ENCODE results near the gene DNAH8. TPM values are rescaled to one million over a fixed set of nuclear protein-coding genes. Genes with fewer than 3 reads are reported as not detected.

The DNAH8 gene
- polyA plus RNA-seq, 1 of the 3 experiments (the other 2 are of a cell fraction): not detected

DNA sequence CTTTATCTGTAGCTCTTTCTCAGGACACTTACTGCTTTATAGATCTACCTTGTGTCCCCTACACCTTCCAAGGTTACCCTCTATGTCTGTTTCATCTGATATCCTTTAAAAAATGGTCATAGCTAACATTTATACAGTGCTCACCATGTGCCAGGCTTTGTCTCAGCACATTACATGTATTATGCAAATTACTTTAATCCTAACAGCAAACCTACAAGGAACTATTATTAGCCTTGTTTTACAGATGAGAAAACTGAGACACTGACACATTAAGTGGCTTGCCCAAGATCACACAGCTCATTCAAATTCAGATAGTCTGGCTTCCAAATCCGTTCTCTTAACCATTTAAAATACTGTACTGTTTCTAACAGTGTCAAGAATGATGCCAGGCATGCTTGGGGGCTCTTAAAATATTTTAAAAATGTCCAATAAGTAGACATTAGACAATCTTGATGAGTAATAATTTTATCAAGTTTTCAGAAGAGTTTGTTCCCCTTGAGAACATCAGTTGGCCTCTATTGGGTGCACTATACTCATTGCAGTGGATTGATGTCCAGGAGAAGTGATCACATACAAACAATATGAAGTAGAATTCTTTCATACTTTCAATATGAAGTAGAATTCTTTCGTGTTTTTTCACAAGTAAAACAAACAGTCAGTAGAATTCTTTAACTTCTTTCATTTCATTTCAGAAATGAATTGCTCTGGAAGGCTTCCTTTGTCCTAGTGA, 69.6 kb downstream of the DNAH8 start:
- Histone ChIP-seq H3K9me3 (no peaks in the 10 kb centered on the region), H3K4me1 (ENCODE audit: control insufficient read depth in 1 of 2, insufficient read depth in 2 of 2, low read depth in 1 of 2, low read length in 1 of 2) (peaks cover 0 to 16% of the 10 kb centered on the region in 2 experiments; a peak in 1 of 4 replicates), H2AFZ (ENCODE audit: low read depth) (peak overlapping the region; percentile 17; the same call in 1 of the 2 replicates), H3F3A (replicated peaks; ENCODE audit: insufficient read depth) (peaks cover 10% of the 10 kb centered on the region), H3K9me2 (no peaks in the 10 kb centered on the region), H3K27me3 (ENCODE audit: insufficient read depth) (no peaks in the 10 kb centered on the region), H3K4me3 (ENCODE audit: low read depth in 2 of 2, low read length in 1 of 2) (no peak overlapping the region), H3K9ac (no peak overlapping the region), H3K79me2 (ENCODE audit: insufficient read depth) (no peaks in the 10 kb centered on the region), H3K27ac (ENCODE audit: low read depth in 2 of 2, low read length in 1 of 2) (peak overlapping the region in 1 of 2 experiments; percentile 45; a peak in 2 of 4 replicates), H4K20me1 (ENCODE audit: insufficient read depth) (no peaks in the 10 kb centered on the region), H3K4me2 (peak overlapping the region; percentile 32), H3K36me3 (replicated peaks in 1 of 2; ENCODE audit: control insufficient read depth in 1 of 2, insufficient read depth in 2 of 2, low read length in 1 of 2) (no peaks in the 10 kb centered on the region)
- no peak for TF ChIP-seq ELF1 (IDR thresholded peaks at IDR 0.05)
- WGBS (ENCODE audit: low lambda C conversion rate): 20% methylated on average over 2 of the region's 2 CpGs
- ChIA-PET POLR2A (no interaction called here), CTCF (no interaction called here)
- DNase-seq: no peak

DNA sequence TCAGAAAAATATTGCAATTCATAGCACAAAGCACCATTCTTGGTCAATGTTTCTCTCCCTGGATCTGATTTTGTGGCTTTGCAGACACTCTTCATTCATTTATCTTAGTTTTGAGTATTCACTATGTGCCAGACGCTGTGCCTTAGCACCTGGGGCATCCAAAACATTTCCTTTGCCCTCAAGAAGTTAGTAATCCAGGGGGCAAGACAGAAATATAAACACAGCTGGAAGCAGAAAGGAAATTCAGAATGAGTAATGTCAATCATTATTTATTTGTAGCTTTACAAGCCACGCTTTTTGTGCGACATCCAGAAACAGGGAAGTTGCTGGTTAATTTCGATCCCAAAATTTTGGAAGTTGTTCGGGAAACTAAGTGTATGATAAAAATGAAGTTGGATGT, 71.4 kb downstream of the DNAH8 start:
- H3K27ac ChIP-seq (ENCODE audit: low read depth in 2 of 2, low read length in 1 of 2): no peak overlapping the region
- WGBS (ENCODE audit: low lambda C conversion rate): 69% methylated on average over 5 of the region's 5 CpGs
- H3K36me3 ChIP-seq (replicated peaks in 1 of 2; ENCODE audit: control insufficient read depth in 1 of 2, insufficient read depth in 2 of 2, low read length in 1 of 2): no peaks in the 10 kb centered on the region
- no peaks in the 10 kb centered on the region for H3K79me2 ChIP-seq (ENCODE audit: insufficient read depth)
- POLR2A ChIA-PET: no interaction called here
- no peaks in the 10 kb centered on the region for H4K20me1 ChIP-seq (ENCODE audit: insufficient read depth)
- no peaks in the 10 kb centered on the region for H3K9me2 ChIP-seq
- peaks cover 0 to 16% of the 10 kb centered on the region in 2 experiments; a peak in 1 of 4 replicates for H3K4me1 ChIP-seq (ENCODE audit: control insufficient read depth in 1 of 2, insufficient read depth in 2 of 2, low read depth in 1 of 2, low read length in 1 of 2)
- no peak overlapping the region for H3K4me3 ChIP-seq (ENCODE audit: low read depth in 2 of 2, low read length in 1 of 2)
- peaks cover 10% of the 10 kb centered on the region for H3F3A ChIP-seq (replicated peaks; ENCODE audit: insufficient read depth)
- H3K27me3 ChIP-seq (ENCODE audit: insufficient read depth): no peaks in the 10 kb centered on the region
- CTCF ChIA-PET: no interaction called here
- H2AFZ ChIP-seq (ENCODE audit: low read depth): no peak overlapping the region
- no peak overlapping the region for H3K9ac ChIP-seq
- no peaks in the 10 kb centered on the region for H3K9me3 ChIP-seq
- DNase-seq: no peak
- TF ChIP-seq TAF1 (IDR thresholded peaks at IDR 0.05; ENCODE audit: borderline replicate concordance, low read depth, low read length) (no peak), GABPA (IDR thresholded peaks at IDR 0.05; ENCODE audit: low read depth) (no peak), SIN3A (IDR thresholded peaks at IDR 0.05; ENCODE audit: borderline replicate concordance, low read depth, low read length) (no peak), YY1 (IDR thresholded peaks at IDR 0.05; ENCODE audit: low read depth) (no peak), NFIC (IDR thresholded peaks at IDR 0.05; ENCODE audit: borderline replicate concordance) (no peak), FOXJ3 (CRISPR knock-in tag; IDR thresholded peaks at IDR 0.05) (no peak), TEAD4 (IDR thresholded peaks at IDR 0.05; ENCODE audit: borderline replicate concordance, insufficient read depth) (no peak), RXRA (IDR thresholded peaks at IDR 0.05; ENCODE audit: borderline replicate concordance, low read depth) (no peak), FOXM1 (IDR thresholded peaks at IDR 0.05; ENCODE audit: low read depth) (no peak), MEF2A (IDR thresholded peaks at IDR 0.05; ENCODE audit: borderline replicate concordance, low read depth) (no peak), JUND (IDR thresholded peaks at IDR 0.05) (no peak)
- TF ChIP-seq, protein P1, sequence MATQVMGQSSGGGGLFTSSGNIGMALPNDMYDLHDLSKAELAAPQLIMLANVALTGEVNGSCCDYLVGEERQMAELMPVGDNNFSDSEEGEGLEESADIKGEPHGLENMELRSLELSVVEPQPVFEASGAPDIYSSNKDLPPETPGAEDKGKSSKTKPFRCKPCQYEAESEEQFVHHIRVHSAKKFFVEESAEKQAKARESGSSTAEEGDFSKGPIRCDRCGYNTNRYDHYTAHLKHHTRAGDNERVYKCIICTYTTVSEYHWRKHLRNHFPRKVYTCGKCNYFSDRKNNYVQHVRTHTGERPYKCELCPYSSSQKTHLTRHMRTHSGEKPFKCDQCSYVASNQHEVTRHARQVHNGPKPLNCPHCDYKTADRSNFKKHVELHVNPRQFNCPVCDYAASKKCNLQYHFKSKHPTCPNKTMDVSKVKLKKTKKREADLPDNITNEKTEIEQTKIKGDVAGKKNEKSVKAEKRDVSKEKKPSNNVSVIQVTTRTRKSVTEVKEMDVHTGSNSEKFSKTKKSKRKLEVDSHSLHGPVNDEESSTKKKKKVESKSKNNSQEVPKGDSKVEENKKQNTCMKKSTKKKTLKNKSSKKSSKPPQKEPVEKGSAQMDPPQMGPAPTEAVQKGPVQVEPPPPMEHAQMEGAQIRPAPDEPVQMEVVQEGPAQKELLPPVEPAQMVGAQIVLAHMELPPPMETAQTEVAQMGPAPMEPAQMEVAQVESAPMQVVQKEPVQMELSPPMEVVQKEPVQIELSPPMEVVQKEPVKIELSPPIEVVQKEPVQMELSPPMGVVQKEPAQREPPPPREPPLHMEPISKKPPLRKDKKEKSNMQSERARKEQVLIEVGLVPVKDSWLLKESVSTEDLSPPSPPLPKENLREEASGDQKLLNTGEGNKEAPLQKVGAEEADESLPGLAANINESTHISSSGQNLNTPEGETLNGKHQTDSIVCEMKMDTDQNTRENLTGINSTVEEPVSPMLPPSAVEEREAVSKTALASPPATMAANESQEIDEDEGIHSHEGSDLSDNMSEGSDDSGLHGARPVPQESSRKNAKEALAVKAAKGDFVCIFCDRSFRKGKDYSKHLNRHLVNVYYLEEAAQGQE (IDR thresholded peaks at IDR 0.05; ENCODE audit: low read depth, low read length): no peak
- TF ChIP-seq, protein P2, sequence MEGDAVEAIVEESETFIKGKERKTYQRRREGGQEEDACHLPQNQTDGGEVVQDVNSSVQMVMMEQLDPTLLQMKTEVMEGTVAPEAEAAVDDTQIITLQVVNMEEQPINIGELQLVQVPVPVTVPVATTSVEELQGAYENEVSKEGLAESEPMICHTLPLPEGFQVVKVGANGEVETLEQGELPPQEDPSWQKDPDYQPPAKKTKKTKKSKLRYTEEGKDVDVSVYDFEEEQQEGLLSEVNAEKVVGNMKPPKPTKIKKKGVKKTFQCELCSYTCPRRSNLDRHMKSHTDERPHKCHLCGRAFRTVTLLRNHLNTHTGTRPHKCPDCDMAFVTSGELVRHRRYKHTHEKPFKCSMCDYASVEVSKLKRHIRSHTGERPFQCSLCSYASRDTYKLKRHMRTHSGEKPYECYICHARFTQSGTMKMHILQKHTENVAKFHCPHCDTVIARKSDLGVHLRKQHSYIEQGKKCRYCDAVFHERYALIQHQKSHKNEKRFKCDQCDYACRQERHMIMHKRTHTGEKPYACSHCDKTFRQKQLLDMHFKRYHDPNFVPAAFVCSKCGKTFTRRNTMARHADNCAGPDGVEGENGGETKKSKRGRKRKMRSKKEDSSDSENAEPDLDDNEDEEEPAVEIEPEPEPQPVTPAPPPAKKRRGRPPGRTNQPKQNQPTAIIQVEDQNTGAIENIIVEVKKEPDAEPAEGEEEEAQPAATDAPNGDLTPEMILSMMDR (IDR thresholded peaks at IDR 0.05): no peak
- TF ChIP-seq, protein P3, sequence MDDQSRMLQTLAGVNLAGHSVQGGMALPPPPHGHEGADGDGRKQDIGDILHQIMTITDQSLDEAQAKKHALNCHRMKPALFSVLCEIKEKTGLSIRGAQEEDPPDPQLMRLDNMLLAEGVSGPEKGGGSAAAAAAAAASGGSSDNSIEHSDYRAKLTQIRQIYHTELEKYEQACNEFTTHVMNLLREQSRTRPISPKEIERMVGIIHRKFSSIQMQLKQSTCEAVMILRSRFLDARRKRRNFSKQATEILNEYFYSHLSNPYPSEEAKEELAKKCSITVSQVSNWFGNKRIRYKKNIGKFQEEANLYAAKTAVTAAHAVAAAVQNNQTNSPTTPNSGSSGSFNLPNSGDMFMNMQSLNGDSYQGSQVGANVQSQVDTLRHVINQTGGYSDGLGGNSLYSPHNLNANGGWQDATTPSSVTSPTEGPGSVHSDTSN (IDR thresholded peaks at IDR 0.05): no peak
- TF ChIP-seq, protein P4, sequence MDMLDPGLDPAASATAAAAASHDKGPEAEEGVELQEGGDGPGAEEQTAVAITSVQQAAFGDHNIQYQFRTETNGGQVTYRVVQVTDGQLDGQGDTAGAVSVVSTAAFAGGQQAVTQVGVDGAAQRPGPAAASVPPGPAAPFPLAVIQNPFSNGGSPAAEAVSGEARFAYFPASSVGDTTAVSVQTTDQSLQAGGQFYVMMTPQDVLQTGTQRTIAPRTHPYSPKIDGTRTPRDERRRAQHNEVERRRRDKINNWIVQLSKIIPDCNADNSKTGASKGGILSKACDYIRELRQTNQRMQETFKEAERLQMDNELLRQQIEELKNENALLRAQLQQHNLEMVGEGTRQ (IDR thresholded peaks at IDR 0.05; ENCODE audit: borderline replicate concordance, low read depth, low read length): no peak
- H3K4me2 ChIP-seq: no peak overlapping the region
